ENCODE results near the gene NUDT16.

DNA sequence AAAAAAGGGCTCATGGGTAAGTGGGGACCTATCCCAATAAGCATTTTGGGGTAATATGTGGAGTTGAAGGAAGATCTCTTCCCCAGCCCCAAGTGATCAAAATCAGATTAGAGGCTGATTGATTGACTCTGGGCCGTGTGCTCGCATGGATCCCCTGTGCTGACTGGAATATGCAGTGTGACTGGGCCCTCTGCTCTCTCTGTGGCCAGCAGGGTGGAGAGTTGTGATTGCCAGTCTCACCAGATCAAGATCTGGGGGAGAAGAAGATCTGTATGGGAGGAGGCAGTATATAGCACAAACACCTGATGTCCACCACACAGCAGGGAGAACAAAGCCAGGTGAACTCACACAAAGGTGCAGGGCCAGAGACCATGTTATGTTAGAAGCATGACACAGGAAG, 8.8 kb downstream of the NUDT16 start:
- TF ChIP-seq, protein P1, sequence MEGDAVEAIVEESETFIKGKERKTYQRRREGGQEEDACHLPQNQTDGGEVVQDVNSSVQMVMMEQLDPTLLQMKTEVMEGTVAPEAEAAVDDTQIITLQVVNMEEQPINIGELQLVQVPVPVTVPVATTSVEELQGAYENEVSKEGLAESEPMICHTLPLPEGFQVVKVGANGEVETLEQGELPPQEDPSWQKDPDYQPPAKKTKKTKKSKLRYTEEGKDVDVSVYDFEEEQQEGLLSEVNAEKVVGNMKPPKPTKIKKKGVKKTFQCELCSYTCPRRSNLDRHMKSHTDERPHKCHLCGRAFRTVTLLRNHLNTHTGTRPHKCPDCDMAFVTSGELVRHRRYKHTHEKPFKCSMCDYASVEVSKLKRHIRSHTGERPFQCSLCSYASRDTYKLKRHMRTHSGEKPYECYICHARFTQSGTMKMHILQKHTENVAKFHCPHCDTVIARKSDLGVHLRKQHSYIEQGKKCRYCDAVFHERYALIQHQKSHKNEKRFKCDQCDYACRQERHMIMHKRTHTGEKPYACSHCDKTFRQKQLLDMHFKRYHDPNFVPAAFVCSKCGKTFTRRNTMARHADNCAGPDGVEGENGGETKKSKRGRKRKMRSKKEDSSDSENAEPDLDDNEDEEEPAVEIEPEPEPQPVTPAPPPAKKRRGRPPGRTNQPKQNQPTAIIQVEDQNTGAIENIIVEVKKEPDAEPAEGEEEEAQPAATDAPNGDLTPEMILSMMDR (IDR thresholded peaks at IDR 0.05; ENCODE audit: low read depth, low read length): no peak
- no peak for TF ChIP-seq EZH2phosphoT487 (IDR thresholded peaks at IDR 0.05; ENCODE audit: low read depth)
